Esophagus muscularis mucosa (tissue), 3 donors: ENCODE measurements around the gene LCE2D.

Experiments
- CTCF ChIP-seq, 3 experiments: fragments of 200-600 bp in 2 of 3; fragments of 450-650 bp in 1 of 3; sonication (generic) in 2 of 3; IDR thresholded peaks; one replicate each; pipeline ENCODE4 v1.5.1; 2017 to 2019; ENCODE audit warnings: antibody characterized with exemption in 3 of 3, mild to moderate bottlenecking in 2 of 3, moderate library complexity in 1 of 3
- POLR2A ChIP-seq: fragments of 450-650 bp; IDR thresholded peaks from one replicate; pipeline ENCODE4 v1.6.1; 2017; ENCODE audit warnings: antibody characterized with exemption, moderate library complexity, mild to moderate bottlenecking, low read depth
- POLR2AphosphoS5 ChIP-seq, 2 donors: sonication (generic); formaldehyde crosslinking; IDR thresholded peaks; one replicate each; pipeline ENCODE4 v1.6.1; 2017; ENCODE audit warnings: antibody characterized with exemption in 2 of 2

GRCh38 chr1:152697701-152698600 is 34.8 kb downstream of the LCE2D start, which contains the start of gene LCE2A:
- TF ChIP-seq CTCF (IDR thresholded peaks at IDR 0.05) (no peak), POLR2AphosphoS5 (IDR thresholded peaks at IDR 0.05) (no peak), POLR2A (no peak)
